ENCODE results near the gene GRIK2. TPM values are rescaled to one million over a fixed set of nuclear protein-coding genes. Genes with fewer than 3 reads are reported as not detected.

Gene GRIK2
- total and polyA plus RNA-seq, 2 of the 4 experiments (the other 2 are of a cell fraction) = 8.2 to 15.2 TPM

DNA sequence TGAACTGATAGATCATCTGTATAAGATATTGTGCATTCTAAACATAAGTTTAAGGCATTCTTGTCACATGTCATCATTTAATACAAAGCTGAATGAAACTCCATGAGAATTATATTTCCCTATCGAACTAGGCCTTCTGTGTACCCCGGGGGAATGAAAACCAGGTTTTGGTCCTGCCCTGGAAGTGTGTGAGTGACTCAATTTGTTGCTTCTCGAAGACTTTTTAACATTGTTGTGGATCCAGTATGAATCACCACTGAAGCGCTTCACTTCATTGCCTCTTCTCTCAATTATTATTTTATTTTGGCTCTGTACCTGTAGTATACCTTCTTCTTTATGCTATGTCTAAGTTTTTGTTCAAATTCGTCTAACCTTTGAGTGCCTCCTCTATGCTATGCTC, 150.8 kb downstream of the GRIK2 start:
- Histone ChIP-seq H2AK9ac (replicated peaks; ENCODE audit: low read depth, low read length, poor library complexity) (no peak overlapping the region), H4K20me1 (ENCODE audit: insufficient read depth, low read length) (no peaks in the 10 kb centered on the region), H3K4ac (ENCODE audit: low read depth, low read length) (no peak overlapping the region; the same call in 1 of the 2 replicates), H4K5ac (ENCODE audit: low read depth, low read length) (peak overlapping the region; percentile 54), H2AK5ac (ENCODE audit: low read depth, low read length) (no peak overlapping the region), H3K4me1 (ENCODE audit: control insufficient read depth, insufficient read depth, low read length) (peaks cover 2% of the 10 kb centered on the region), H3K27ac (ENCODE audit: insufficient read depth, low read length) (peak overlapping the region; percentile 40; the same call in 1 of the 2 replicates), H3K9me1 (ENCODE audit: insufficient read depth, low read length) (no peaks in the 10 kb centered on the region), H3K4me2 (ENCODE audit: low read depth, low read length) (peak overlapping the region; percentile 55; the same call in 1 of the 2 replicates), H3K18ac (ENCODE audit: low read depth, low read length) (peak overlapping the region; percentile 69; the same call in 1 of the 2 replicates), H2BK120ac (ENCODE audit: low read depth, low read length) (peak overlapping the region; percentile 77), H3K23ac (ENCODE audit: low read depth, low read length) (no peak overlapping the region; the same call in 1 of the 2 replicates), H3K36me3 (ENCODE audit: control insufficient read depth, insufficient read depth, low read length) (no peaks in the 10 kb centered on the region), H3K14ac (replicated peaks; ENCODE audit: low read depth, low read length) (peak overlapping the region; percentile 54; the same call in 1 of the 2 replicates), H3K9me3 (ENCODE audit: control insufficient read depth, insufficient read depth, low read length) (no peaks in the 10 kb centered on the region), H3K9ac (ENCODE audit: low read depth, low read length) (no peak overlapping the region), H2BK15ac (ENCODE audit: low read depth, low read length) (no peak overlapping the region), H3K4me3 (ENCODE audit: insufficient read depth, low read depth, low read length) (no peak overlapping the region), H4K91ac (ENCODE audit: insufficient read depth, low read depth, low read length) (peak overlapping the region; percentile 14; the same call in 1 of the 2 replicates), H3K27me3 (ENCODE audit: control insufficient read depth, insufficient read depth, low read length) (no peaks in the 10 kb centered on the region), H3K56ac (ENCODE audit: extremely low read depth, insufficient read depth, low read length) (no peak overlapping the region), H4K8ac (ENCODE audit: low read depth in 2 of 2, low read length in 2 of 2) (peak overlapping the region in 1 of 2 experiments; percentile 8; a peak in 2 of 4 replicates), H2AFZ (replicated peaks; ENCODE audit: low read length, poor library complexity) (no peak overlapping the region), H2BK20ac (ENCODE audit: low read depth, low read length) (peak overlapping the region; percentile 77), H2BK5ac (ENCODE audit: low read depth, low read length, poor library complexity, severe bottlenecking) (peak overlapping the region; percentile 72), H3K79me1 (ENCODE audit: low read depth in 1 of 2, low read length in 2 of 2) (no peaks in the 10 kb centered on the region)
- DNase-seq (peak; percentile 48), ATAC-seq (ENCODE audit: low read depth) (peak; percentile 42; the same call in 1 of the 2 replicates)
- ChIA-PET CTCF (no interaction called here), POLR2A (ENCODE audit: unreplicated experiment) (no interaction called here)
- BruUV-seq (replicated peaks) = no TSS peak
- TF ChIP-seq MAZ (IDR thresholded peaks at IDR 0.05; ENCODE audit: borderline replicate concordance, low read depth, low read length) (no peak), CEBPB (IDR thresholded peaks at IDR 0.05; ENCODE audit: low read depth, low read length) (no peak), FOS (IDR thresholded peaks at IDR 0.05; ENCODE audit: low read depth, low read length) (peak; percentile 28; the same call in 1 of the 2 replicates)
- TF ChIP-seq, protein P1, sequence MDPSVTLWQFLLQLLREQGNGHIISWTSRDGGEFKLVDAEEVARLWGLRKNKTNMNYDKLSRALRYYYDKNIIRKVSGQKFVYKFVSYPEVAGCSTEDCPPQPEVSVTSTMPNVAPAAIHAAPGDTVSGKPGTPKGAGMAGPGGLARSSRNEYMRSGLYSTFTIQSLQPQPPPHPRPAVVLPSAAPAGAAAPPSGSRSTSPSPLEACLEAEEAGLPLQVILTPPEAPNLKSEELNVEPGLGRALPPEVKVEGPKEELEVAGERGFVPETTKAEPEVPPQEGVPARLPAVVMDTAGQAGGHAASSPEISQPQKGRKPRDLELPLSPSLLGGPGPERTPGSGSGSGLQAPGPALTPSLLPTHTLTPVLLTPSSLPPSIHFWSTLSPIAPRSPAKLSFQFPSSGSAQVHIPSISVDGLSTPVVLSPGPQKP (IDR thresholded peaks at IDR 0.05; ENCODE audit: borderline replicate concordance, low read depth, low read length) = no peak
- intact Hi-C loops (cut with micrococcal nuclease) (no loop called here), in situ Hi-C loops (cut with MboI; ENCODE audit: low sequenced_read_pairs) (no loop called here), dilution Hi-C loops (cut with HindIII; ENCODE audit: low sequenced_read_pairs, unreplicated experiment) (no loop called here)
- WGBS, 2 experiments (ENCODE audit: extremely low coverage in 2 of 2, insufficient read length in 1 of 2) = no CpG with 5 or more reads among the region's 5 CpGs

Data from IMR-90 (cell line).